NCI-H2227 treated with DMSO at 0.1 percent for 48 hours (cell line): ENCODE data around the gene PRR12.
A peak's percentile ranks its signal among the peaks of the same experiment; 100 is the strongest.

Experiments used
- DNase-seq: peaks from one replicate; lab custom pipeline; 2025; lab: John Stamatoyannopoulos, UW

PRR12 gene

GRCh38 chr19:49592486-49593232 is 1.7 kb downstream of the PRR12 start:
- DNase-seq: no peak

GRCh38 chr19:49593233-49594113 is 2.5 kb downstream of the PRR12 start:
- peak; percentile 88 for DNase-seq

GRCh38 chr19:49594157-49594992 is 3.4 kb downstream of the PRR12 start:
- no peak for DNase-seq

GRCh38 chr19:49594993-49595818 is 4.2 kb downstream of the PRR12 start:
- no peak for DNase-seq

GRCh38 chr19:49595819-49596404 is 4.9 kb downstream of the PRR12 start:
- DNase-seq: no peak

GRCh38 chr19:49596407-49596806 is 5.4 kb downstream of the PRR12 start:
- no peak for DNase-seq

- DNase-seq: no peak
These were observed 6.1 kb downstream of the PRR12 start for GRCh38 chr19:49596954-49597702.

GRCh38 chr19:49597703-49597974 is 6.7 kb downstream of the PRR12 start:
- DNase-seq: no peak

GRCh38 chr19:49599378-49600295 is 8.7 kb downstream of the PRR12 start:
- no peak for DNase-seq

- DNase-seq: no peak
These were observed 10.6 kb downstream of the PRR12 start for GRCh38 chr19:49601482-49602038.

GRCh38 chr19:49602806-49603205 is 11.8 kb downstream of the PRR12 start:
- DNase-seq: no peak

- DNase-seq: no peak
These were observed 14.6 kb downstream of the PRR12 start for GRCh38 chr19:49605605-49606004.

GRCh38 chr19:49609499-49610092 is 18.6 kb downstream of the PRR12 start:
- DNase-seq: no peak

GRCh38 chr19:49613374-49613773 is 22.4 kb downstream of the PRR12 start:
- no peak for DNase-seq

- DNase-seq: no peak
These were observed 23.3 kb downstream of the PRR12 start for GRCh38 chr19:49614096-49614833.

GRCh38 chr19:49615861-49616260 is 24.9 kb downstream of the PRR12 start:
- no peak for DNase-seq

GRCh38 chr19:49616532-49616931 is 25.6 kb downstream of the PRR12 start:
- no peak for DNase-seq

- no peak for DNase-seq
These were observed 26.0 kb downstream of the PRR12 start for GRCh38 chr19:49616945-49617344.
